NCI-H510A (cell line): ENCODE measurements around the gene VWA2.

Experiments
- DNase-seq: peaks from one replicate; lab custom pipeline; 2025; lab: John Stamatoyannopoulos, UW

VWA2 gene

DNA sequence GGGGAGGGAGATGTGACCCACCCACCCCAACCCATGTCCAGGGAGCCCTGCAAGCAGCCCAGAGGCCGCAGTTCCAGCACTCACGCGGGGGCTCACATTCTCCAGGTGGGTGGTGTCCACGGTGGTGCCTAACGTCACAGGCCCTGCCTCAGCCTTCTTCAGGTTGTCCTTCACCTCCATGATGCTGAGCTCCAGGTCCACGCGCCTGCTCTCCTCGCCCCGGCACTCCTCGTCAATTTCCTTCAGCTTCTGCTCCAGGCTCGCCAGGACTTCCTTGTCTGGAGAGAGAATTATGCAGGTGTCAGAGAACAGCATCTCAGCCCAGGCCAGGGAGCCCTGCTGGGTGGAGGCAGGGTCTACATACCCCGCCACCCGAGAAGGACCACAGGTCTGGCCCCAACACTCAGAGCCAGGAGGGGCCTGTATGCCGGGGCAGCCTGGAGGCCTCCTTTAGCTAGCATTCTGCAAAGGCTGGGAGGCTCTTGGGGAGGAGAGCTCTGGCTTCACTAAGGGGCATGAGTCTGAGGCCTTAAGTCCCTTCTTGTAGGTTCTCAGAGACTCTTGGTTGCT lies 58.2 kb downstream of the VWA2 start:
- DNase-seq, result no peak

DNA sequence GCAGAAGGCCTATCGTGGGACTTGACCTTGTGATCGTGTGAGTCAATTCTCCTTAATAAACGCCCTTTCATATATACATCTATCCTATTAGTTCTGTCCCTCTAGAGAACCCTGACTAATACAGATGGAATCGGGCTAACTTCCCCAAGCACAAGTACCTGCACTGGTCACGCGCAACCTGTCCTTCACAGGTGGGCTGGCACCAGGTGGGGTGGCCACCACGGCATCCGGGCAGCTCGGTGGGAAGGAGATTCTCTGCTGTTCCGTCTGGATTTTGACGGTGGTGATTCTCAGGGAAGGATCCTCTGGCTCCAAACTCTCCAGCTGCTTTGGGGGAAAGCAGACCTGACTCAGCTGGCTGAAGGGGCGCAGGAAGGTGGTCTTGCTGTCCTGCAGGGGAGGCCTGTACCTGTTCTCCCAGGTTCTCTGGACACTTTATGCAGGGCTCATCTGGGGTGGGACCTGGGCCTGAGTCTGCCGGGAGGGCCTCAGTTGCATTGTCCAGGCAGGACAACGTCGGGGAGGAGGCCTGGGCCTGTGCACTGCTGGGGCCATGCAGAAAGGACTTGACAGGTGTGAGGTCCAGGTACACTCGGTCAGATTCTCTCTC lies 61.1 kb downstream of the VWA2 start:
- DNase-seq, result no peak

DNA sequence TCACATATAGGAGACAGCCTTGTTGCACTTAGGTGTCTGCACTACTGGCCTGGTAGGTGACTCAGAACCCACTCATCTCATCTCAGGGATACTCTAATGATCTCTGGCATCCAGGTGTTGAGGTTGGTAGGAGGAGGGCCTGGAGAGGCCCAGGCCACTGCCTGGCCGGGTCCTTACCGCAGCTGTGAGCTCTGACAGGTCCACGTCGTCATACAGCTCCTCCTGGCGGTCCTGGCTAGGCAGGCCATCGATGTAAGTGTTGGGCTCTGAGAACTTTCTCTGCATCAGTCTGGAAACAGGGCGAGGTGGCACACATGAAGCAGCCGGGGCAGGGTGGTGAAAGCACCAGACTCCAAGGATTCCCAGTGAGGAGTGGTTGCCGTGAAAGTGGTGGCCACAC lies 62.1 kb downstream of the VWA2 start:
- DNase-seq, result no peak

DNA sequence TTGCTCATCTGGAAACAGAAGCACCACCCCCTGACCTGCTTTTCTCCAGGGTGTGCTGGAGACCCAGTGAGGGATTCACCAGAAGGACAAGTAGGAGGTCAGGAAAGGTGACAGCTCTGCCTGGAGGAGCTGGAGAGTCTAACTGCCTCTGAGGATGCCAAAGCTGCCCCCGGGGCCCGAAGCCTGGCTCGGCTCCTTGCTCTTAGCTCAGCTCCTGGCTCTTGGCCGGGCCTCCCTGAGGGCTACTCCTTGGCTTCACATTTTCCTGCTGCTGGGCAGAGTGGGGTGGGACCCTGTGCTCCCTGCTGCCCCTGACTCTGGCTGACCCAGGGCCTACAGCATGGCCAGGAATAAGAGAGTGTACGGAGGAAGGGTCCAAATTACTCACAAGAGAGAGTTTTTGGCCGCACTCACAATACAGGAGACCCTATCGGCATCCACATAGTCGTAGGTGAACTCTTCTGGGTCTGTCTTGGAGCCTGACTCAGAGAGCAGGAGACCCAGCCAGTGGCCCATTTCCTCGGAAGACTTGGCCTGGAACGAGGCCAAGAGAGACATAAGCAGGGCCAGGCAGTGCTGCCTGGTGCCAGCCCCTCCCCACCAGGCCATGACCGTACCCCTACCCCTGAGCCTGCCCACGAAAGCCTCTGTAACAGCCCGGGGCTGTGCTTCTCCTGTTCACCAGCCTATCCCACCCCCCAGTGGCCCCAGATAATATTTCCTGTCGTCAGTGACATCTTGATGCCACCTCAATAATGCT lies 63.1 kb downstream of the VWA2 start:
- DNase-seq, result no peak

DNA sequence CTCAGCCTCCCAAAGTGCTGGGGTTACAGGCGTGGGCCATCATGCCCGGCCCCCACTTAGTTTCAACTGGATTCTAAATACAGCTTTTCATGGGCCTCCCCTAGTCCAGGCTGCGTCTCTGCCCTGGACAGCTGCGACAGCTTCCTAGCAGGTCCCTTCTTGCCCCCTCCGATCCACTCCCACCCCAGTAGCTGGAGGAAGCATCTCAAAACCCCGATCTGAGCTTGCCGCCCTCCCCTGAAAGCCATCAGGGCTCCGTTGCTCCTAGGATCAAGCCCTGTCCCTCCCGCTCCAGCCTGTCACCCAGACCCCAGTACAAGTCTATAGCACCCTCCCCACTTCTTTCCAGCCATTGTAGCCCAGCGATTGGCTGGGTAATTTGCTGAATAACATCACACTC lies 64.5 kb downstream of the VWA2 start:
- DNase-seq, result no peak

DNA sequence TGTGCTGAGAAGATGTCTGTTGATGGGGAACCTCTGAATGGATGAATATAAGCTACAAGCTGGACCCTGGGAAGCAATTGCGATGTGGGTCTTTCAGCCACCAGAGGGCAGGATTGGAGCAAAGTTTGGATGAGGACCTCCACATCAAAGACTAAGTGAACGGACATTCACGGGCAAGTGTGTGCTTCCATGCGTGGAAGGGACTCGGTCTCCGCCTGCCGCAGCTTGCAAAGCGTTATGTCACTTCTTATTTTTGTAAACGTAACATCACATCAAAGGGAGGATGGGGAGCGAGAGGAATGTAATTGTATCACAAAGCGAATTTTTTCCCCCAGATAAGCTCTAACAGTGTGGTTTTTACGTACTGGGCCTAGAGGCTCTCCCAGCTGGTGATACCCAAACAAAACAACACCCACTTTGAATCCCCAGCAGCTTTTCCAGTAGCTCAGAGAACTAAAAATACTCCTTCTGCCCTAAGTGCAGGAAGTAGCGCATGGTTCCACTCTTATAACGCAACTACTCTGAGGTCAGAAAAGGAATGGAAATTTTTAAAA lies 65.0 kb downstream of the VWA2 start:
- DNase-seq, result peak; percentile 79

DNA sequence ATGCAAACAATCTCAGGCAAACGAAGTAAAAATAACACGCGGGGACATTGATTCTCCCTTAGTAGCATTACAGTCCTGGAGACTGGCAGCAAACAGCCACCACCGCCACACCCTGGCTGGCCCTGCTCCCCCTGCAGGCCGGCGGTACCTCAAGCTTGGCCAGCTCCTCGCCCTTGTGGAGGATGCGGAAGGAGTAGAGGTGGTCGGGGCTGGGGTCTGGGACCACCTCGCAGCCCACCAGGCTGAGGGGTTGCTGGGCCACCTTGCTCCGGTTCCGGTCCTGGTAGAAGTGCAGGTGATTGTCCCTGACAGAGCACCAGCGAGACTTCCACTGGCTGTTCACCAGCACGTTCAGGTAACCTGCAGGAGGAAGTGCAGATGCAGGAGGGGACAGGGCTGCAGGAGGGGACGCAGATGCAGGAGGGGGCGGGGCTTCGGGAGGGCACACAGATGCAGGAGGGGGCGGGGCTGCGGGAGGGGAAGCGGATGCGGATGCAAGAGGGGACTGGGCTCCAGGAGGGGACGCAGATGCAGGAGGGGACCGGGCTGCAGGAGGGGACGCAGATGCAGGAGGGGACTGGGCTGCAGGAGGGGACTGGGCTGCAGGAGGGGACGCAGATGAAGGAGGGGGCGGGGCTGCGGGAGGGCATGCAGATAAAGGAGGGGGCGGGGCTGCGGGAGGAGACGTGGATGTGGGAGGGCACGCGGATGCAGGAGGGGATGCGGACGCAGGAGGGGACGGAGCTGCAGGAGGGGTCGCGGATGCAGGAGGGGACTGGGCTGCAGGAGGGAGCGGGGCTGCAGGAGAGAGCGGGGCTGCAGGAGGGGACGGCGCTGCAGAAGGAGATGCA lies 65.7 kb downstream of the VWA2 start:
- DNase-seq, result peak; percentile 88

DNA sequence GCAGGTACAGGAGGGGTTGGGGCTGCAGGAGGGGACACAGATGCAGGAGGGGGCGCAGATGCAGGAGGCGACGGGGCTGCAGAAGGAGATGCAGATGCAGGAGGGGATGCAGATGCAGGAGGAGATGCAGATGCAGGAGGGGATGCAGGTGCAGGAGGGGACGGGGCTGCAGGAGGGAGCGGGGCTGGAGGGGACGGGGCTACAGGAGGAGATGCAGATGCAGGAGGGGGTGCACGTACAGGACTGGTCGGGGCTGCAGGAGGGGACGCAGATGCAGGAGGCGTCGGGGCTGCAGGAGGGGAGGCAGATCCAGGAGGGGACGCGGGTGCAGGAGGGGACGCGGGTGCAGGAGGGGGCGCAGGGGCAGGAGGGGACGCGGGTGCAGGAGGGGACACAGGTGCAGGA lies 66.5 kb downstream of the VWA2 start:
- DNase-seq, result no peak

DNA sequence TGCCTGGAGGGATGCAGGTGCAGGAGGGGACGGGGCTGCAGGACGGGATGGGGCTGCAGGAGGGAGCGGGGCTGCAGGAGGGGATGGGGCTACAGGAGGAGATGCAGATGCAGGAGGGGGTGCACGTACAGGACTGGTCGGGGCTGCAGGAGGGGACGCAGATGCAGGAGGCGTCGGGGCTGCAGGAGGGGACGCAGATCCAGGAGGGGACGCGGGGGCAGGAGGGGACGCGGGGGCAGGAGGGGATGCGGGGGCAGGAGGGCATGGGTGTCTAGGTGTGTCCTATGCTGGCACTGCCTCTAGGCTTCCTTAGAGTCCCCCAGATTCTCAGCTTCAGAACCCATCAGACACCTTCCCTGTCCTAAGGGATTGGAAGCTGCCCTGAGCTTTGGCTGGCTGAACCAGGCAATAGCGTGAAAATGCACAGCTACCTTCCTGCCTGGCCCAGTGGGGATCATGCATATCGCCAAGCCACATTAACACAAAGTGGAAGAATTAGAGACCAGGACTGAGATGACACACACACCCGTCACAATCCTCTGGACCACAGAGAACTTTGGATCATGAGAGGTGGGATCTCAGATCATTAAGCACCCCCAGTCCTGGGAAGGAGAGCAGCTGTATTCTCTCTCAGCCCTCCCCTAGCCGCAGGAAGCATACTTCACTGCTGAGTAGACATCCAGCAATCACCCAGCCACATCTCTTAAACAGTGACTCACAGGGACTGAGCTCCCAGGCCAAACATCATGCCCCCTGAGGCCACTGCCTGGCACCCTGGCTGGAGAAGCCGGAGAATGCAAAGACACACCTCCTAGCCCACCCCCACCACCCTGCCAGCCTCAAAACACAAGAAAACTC lies 67.3 kb downstream of the VWA2 start:
- no peak for DNase-seq

DNA sequence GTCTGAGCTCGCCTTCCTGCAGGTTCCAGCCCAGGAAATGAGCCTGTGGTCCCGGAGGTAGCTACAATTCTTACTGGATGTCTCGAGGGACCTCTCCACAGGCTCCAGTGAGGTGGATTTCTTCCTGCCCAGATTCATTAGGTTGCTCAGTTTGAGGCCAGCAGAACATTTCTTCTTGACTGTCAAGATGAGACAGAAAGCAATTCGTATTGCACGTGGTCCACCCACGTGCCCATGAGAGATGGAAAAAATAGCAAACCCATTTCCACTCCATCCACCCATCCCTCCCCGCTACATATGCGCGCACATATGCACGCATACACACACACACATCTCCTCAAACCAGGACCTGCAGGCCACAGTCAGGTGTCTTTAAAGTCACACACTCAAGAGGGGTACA lies 68.7 kb downstream of the VWA2 start:
- DNase-seq, result no peak

DNA sequence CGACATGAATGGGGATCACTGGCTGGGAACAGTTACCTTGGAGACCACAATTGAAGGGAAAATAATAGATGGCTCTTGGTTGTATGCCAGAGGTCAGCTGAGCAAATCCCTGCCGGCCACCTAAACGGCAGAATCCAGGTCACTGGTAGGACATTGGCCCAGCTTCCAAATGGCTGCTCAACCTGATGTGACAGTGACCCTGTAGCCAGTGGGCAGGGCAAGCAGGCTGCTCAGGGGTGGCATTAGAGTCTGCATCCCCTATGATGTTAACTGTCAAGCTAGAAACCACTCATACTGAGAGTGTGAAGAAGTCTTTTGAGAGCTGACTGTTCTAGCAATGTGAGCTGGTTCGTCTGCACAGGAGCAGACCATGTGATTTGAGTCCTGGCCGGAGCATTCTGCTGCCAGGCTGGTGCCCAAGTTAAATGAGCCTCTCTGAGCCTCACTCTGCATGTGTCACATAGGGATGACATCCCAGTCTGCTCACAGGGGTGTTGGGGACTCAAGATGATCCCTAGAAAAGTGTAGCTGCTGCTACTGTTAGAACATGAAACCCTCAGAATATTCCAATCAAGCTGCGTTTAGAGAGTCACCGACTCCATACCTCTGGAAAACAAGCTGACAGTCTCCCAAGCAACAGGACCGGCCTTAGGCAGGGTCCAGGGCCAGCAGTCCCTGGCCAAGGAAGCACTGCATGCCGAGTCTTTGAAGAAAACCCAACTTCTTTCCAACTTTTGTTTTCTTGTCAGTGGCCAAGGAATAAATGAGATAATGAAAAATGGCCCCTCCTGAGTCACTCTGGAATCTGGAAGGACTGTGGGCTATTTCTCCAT lies 69.7 kb downstream of the VWA2 start:
- no peak for DNase-seq

DNA sequence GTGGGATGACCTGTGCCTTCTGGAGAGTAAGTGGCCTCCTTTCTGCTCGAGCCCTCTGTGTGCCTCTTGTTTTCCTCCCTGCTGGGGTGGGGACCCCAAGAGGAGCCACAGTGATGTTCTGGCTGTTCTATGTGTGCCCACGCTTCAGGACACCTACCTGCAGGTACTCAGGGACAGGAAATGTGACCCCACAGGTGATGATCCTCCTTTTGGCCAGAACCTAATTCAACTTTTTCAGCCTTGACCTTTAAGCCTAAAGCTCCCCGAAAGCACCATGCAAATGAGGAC lies 70.3 kb downstream of the VWA2 start:
- DNase-seq, result no peak

DNA sequence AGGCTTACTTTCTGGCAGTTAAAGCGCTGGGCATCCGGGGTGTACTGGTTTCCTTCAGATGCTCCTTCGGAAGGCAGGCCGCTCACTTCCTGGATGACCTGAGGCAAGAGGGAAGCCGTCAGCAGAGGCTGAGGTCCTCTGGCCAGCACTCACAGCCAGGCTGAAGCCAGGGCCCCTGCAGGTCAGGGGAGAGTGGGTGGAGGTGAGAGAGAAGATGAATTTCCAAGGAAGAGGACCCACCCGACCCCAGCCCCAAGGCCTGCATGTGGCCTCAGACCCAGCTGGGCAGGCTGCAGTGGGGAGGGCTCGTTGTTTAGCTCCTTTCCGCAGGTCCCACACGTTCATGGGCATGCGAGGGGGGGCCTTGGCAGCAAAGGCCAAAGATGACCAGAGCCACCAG lies 71.3 kb downstream of the VWA2 start:
- DNase-seq, result no peak

DNA sequence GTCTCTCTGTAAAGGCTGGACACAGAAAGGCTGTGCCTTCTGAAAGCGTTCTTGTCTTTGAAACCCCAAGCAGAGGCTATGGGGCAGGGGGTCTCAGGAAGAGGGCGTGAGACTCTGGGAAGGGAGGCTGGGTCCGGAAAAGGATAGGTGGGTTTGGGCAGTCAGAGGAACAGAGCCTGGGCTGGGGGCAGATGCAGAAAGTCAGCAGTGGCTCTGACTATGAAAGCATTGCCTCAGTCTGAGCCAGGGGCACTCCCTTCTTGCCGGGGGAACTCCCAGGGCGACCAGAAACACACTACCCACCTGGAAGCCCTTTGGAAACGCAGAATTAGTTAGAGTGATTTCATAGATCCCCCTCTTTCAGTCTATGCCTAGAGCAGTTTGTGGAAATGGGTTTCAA lies 72.0 kb downstream of the VWA2 start:
- no peak for DNase-seq

DNA sequence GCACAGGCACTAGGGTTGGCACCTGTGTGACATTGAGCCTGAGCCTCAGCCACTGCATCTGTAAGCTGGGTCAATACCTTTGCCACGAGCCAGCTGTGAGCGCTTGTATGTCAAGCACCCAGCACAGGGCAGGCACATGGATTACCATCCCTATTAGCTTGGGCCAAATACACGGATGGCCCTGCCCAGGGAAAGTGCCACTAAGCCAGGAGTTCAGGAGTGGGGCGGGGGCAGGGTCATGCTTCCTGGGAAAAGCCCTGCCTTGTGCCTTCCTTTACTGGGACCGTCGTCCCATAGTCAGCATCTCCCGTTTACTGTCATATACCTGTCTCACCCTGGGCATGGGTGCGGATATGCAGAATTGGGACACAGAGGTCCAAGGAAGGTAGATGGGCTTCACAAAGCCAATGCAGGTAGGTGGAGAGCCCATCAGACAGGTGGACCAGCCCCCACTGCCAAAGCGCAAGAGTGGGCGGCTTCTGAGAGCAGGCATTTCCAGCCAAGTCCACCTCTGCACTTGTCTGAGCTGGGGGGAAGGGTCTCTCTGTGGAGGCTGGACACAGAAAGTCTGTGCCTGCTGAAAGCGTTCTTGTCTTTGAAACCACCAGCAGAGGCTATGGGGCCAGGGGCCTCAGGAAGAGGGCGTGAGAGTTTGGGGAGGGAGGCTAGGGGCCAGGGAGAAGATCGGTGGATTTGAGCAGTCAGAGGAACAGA lies 72.6 kb downstream of the VWA2 start:
- no peak for DNase-seq

DNA sequence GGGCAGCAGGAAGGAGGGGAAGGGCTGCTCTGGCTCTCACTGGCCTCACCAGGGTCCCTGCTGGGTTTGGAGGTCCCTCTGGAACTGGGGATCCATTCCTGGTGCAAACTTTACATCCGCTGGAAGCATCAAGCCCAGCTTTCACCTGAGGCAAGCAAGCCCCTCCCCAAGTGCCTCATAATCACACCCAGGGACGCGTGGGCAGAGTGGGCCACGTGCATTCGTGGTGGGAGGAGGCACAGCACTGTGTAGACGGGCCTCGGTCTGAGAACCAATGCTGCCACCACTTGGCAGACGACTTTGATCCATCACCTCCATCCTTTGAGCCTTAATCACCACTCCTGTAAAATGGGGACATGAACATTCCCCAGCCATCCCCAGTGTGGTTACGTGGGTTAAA lies 74.1 kb downstream of the VWA2 start:
- no peak for DNase-seq

DNA sequence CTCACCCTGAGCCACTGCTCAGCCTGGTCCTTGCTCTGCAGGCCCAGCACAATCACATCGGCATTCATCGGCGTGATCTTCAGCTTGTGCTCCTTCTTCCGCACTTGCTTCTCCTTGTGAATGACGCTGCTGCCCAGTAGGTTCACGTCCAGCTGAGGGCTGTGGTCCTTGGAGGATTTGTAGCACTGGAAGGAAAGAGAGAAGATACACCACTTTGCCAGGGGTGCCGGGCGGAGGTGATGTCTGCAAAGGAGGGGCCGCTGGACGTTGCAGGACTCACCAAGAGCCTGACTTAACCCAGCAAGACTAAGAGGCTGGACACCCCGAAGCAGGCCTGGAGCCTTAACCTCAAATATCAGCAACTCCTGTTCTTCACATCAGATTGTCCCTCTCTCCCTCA lies 74.8 kb downstream of the VWA2 start:
- no peak for DNase-seq

DNA sequence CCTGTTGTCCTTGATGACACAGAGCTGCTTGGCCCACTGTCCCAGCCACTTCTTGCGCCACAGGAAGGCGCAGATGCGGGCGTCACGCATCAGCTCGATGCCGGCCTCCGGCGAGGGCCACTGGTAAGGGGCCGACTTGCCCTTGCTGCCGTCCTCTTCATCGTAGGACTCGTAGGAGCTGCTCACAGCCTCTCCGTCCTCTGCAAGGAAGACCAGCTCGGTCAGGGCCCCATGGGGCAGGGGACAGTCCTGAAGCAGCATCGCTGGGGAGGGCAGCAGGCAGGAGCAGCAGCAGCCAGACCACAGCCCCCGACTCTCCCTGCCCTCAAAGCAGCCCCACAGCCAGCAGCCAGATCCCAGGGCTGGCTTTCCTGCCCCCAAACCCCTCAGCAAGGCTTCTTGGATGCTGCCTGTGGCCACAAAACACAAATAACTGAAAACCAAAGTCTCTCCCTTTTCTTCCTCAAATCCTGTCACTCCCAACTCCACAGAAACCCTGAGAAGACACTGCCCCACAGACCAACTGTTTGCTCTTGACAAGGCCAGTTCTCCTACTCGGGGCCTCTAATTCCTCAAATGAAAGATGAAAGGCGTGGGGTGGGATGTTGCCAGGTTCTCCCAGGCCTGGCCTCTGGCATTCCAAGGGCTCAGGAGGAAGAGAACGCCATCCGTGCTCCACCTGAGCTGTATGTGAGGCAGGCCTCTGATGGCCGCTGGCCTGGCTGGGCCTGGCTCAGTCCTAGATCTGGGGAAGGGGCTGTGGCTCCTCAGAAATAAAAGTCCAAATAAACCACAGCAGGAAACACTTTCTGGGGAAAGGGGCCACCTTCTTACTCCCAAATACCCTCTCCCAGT lies 76.7 kb downstream of the VWA2 start:
- no peak for DNase-seq

DNA sequence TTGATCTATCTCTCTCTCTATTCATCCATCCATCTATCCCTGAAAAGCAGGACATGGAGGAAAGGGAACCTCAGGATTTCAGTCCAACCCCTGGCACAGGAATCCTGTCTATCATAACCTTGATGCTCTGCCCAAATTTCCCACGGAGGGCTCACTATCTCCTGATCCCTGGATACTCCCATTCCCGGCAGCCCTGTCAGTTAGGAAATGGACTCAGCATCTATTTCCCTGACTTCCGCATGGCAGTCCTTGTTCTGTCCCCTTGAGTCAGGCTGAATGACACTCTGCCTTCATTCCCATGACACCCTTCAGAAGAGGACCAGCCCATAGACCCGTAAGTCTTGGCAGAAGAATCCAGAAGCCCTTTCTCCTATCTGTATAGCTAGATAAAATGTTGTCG lies 77.7 kb downstream of the VWA2 start:
- DNase-seq, result no peak
